SU-DHL-6 (cell line): Measurements from ENCODE around the gene YBX1.
"Not testable (repeated sequence)": the region's sequence is repeated elsewhere in the genome, so short reads cannot be mapped to it uniquely, and the experiment has no call there.

ENCODE experiments used
- H2AFZ ChIP-seq: fragments of 200-600 bp; sonication (generic); 2 replicates; pipeline ENCODE4 v1.6.1; 2014; ENCODE audit warnings: low read depth, mild to moderate bottlenecking, moderate library complexity, mixed read lengths, antibody characterized with exemption, low read length; ENCODE audit not compliant: severe bottlenecking
- H3F3A ChIP-seq: fragments of 200-600 bp; shearing (Covaris generic); 2 replicates; pipeline ENCODE4 v1.6.0; 2016; ENCODE audit warnings: antibody characterized with exemption, mild to moderate bottlenecking; ENCODE audit not compliant: insufficient read depth
- H3K27ac ChIP-seq: fragments of 200-600 bp; sonication (generic); 2 replicates; pipeline ENCODE4 v1.5.1; 2016; ENCODE audit warnings: low read depth, mild to moderate bottlenecking, low read length, moderate library complexity, mixed read lengths
- H3K27me3 ChIP-seq: fragments of 200-600 bp; sonication (generic), shearing (Covaris generic); 2 replicates; pipeline ENCODE4 v1.6.0; 2014; ENCODE audit warnings: mild to moderate bottlenecking, low read length
- H3K36me3 ChIP-seq: fragments of 200-600 bp; sonication (generic); 2 replicates; pipeline ENCODE4 v1.6.1; 2014; ENCODE audit warnings: mild to moderate bottlenecking, low read length, mixed read lengths
- H3K4me2 ChIP-seq: fragments of 300-600, 200-600 bp; shearing (Covaris generic), sonication (generic); 2 replicates; pipeline ENCODE4 v1.6.0; 2014; ENCODE audit warnings: low read length, low read depth, mild to moderate bottlenecking; ENCODE audit not compliant: poor library complexity, severe bottlenecking
- H3K4me3 ChIP-seq: fragments of 200-600 bp; sonication (generic); 2 replicates; pipeline ENCODE4 v1.5.1; 2014; ENCODE audit warnings: antibody characterized with exemption, low read length, mild to moderate bottlenecking, mixed read lengths; ENCODE audit not compliant: insufficient read depth, poor library complexity, severe bottlenecking
- H3K79me2 ChIP-seq: fragments of 200-600 bp; sonication (generic); 2 replicates; pipeline ENCODE4 v1.6.1; 2014; ENCODE audit warnings: mild to moderate bottlenecking, low read length, moderate library complexity; ENCODE audit not compliant: insufficient read depth
- H3K9ac ChIP-seq: fragments of 200-600 bp; sonication (generic); 2 replicates; pipeline ENCODE4 v1.7.0; 2014; ENCODE audit warnings: mild to moderate bottlenecking, low read length
- H3K9me2 ChIP-seq: fragments of 200-600 bp; sonication (generic); replicated peaks from 2 replicates; pipeline ENCODE4 v1.6.1; 2014; ENCODE audit warnings: low read length; ENCODE audit not compliant: insufficient read depth
- H3K9me3 ChIP-seq: fragments of 200-600 bp; sonication (generic); 2 replicates; pipeline ENCODE4 v1.6.1; 2014; ENCODE audit warnings: low read length, mixed read lengths; ENCODE audit not compliant: insufficient read depth
- H4K20me1 ChIP-seq: fragments of 200-600 bp; sonication (generic); 2 replicates; pipeline ENCODE4 v1.6.1; 2014; ENCODE audit warnings: low read depth, mild to moderate bottlenecking, antibody characterized with exemption, low read length, moderate library complexity, mixed read lengths
- CTCF ChIP-seq: fragments of 200-600 bp; sonication (generic); IDR thresholded peaks from one replicate; pipeline ENCODE4 v1.5.1; 2017; ENCODE audit warnings: antibody characterized with exemption, mild to moderate bottlenecking, low read length, moderate library complexity; ENCODE audit not compliant: insufficient read depth, poor library complexity, severe bottlenecking
- EZH2phosphoT487 ChIP-seq: fragments of 200-600 bp; sonication (generic), shearing (Covaris generic); conservative IDR thresholded peaks from 2 replicates; pipeline ENCODE4 v1.6.1; 2018; ENCODE audit warnings: mild to moderate bottlenecking, antibody characterized with exemption, low read length, moderate library complexity, mixed read lengths

Gene YBX1

GRCh38 chr1:42679364-42679983 lies 2.7 kb upstream of the YBX1 start:
- Histone ChIP-seq H3K27me3 (no peaks in the 10 kb centered on the region), H3K36me3 (peaks cover 20% of the 10 kb centered on the region), H3K9ac (no peak overlapping the region), H3K4me3 (no peak overlapping the region), H2AFZ (no peak overlapping the region), H3K4me2 (peak overlapping the region; percentile 76), H3K27ac (no peak overlapping the region), H3F3A (peaks cover 9% of the 10 kb centered on the region; the same call in 1 of the 2 replicates), H4K20me1 (peaks cover 12% of the 10 kb centered on the region), H3K9me2 (no peaks in the 10 kb centered on the region), H3K79me2 (peaks cover 26% of the 10 kb centered on the region), H3K9me3 (no peaks in the 10 kb centered on the region)
- TF ChIP-seq CTCF (no peak), EZH2phosphoT487 (no peak)

- no peak overlapping the region for H2AFZ ChIP-seq
- TF ChIP-seq EZH2phosphoT487 (no peak), CTCF (no peak)
- H3K9me3 ChIP-seq: no peaks in the 10 kb centered on the region
- no peaks in the 10 kb centered on the region for H3K27me3 ChIP-seq
- H3K4me2 ChIP-seq: peak overlapping the region; percentile 76
- no peak overlapping the region for H3K27ac ChIP-seq
- H4K20me1 ChIP-seq: peaks cover 18% of the 10 kb centered on the region
- H3K9ac ChIP-seq: peak overlapping the region; percentile 94; the same call in 1 of the 2 replicates
- peak overlapping the region; percentile 79 for H3K4me3 ChIP-seq
- H3K9me2 ChIP-seq: no peaks in the 10 kb centered on the region
- peaks cover 20% of the 10 kb centered on the region for H3K36me3 ChIP-seq
- peaks cover 32% of the 10 kb centered on the region for H3K79me2 ChIP-seq
- H3F3A ChIP-seq: peaks cover 9% of the 10 kb centered on the region; the same call in 1 of the 2 replicates
These were observed 2.2 kb upstream of the YBX1 start for GRCh38 chr1:42680055-42680454.

GRCh38 chr1:42680921-42681683 lies 1.1 kb upstream of the YBX1 start:
- Histone ChIP-seq H3K27ac (peak overlapping the region; percentile 68), H3K9me2 (no peaks in the 10 kb centered on the region), H3K4me2 (peak overlapping the region; percentile 76), H3K9me3 (no peaks in the 10 kb centered on the region), H4K20me1 (peaks cover 28% of the 10 kb centered on the region), H2AFZ (peak overlapping the region; percentile 15), H3F3A (peaks cover 9% of the 10 kb centered on the region; the same call in 1 of the 2 replicates), H3K4me3 (peak overlapping the region; percentile 79), H3K79me2 (peaks cover 43% of the 10 kb centered on the region), H3K36me3 (peaks cover 30% of the 10 kb centered on the region), H3K27me3 (no peaks in the 10 kb centered on the region), H3K9ac (peak overlapping the region; percentile 94)
- TF ChIP-seq EZH2phosphoT487: no peak
- TF ChIP-seq CTCF: no peak

GRCh38 chr1:42682484-42682738 lies 193 bp downstream of the YBX1 start:
- not testable (repeated sequence) for H2AFZ ChIP-seq, H3K9me2 ChIP-seq, H3K9me3 ChIP-seq, H3K4me2 ChIP-seq, H3K27me3 ChIP-seq
- Histone ChIP-seq H3K79me2 (peaks cover 56% of the 10 kb centered on the region), H3K27ac (peak overlapping the region; percentile 68; the same call in 1 of the 2 replicates), H4K20me1 (peaks cover 40% of the 10 kb centered on the region), H3F3A (peaks cover 11% of the 10 kb centered on the region; the same call in 1 of the 2 replicates), H3K9ac (peak overlapping the region; percentile 94), H3K36me3 (peaks cover 33% of the 10 kb centered on the region), H3K4me3 (peak overlapping the region; percentile 39)
